Activated naive CD8-positive, alpha-beta T cell (primary cell): ENCODE measurements around the gene CIAO2B.
A peak's percentile ranks its signal among the peaks of the same experiment; 100 is the strongest.
"Not testable (repeated sequence)": the region's sequence is repeated elsewhere in the genome, so short reads cannot be mapped to it uniquely, and the experiment has no call there.

Source experiments
- H3K27ac Mint-ChIP-seq: one replicate; pipeline ENCODE4 v1.8.0; 2021; ENCODE audit warnings: mixed read lengths
- H3K27me3 Mint-ChIP-seq: one replicate; pipeline ENCODE4 v1.8.0; 2021; ENCODE audit warnings: mixed read lengths
- H3K36me3 Mint-ChIP-seq: one replicate; pipeline ENCODE4 v1.8.0; 2021; ENCODE audit warnings: mixed read lengths
- H3K4me1 Mint-ChIP-seq: one replicate; pipeline ENCODE4 v1.8.0; 2021; ENCODE audit warnings: low read depth, mixed read lengths
- H3K4me3 Mint-ChIP-seq: one replicate; pipeline ENCODE4 v1.8.0; 2021; ENCODE audit warnings: mild to moderate bottlenecking, mixed read lengths
- H3K9me3 Mint-ChIP-seq: one replicate; pipeline ENCODE4 v1.8.0; 2021; ENCODE audit warnings: low read depth, mixed read lengths

Gene CIAO2B

GRCh38 chr16:66961065-66961744, 27.0 kb upstream of the CIAO2B start, which contains the start of gene CES3:
TSS of gene CES3 (plus strand) at chr16:66961266. CDS start at chr16:66961308, 42 bp downstream.
- Mint-ChIP-seq H3K4me1 (peaks cover 16% of the 10 kb centered on the region), H3K36me3 (no peaks in the 10 kb centered on the region), H3K9me3 (no peaks in the 10 kb centered on the region), H3K4me3 (no peak within 1 kb of the TSS), H3K27ac (no peak within 1 kb of the TSS), H3K27me3 (no peaks in the 10 kb centered on the region)

- no peak overlapping the region for H3K4me3 Mint-ChIP-seq
- H3K36me3 Mint-ChIP-seq: no peaks in the 10 kb centered on the region
- peaks cover 16% of the 10 kb centered on the region for H3K4me1 Mint-ChIP-seq
- H3K27me3 Mint-ChIP-seq: no peaks in the 10 kb centered on the region
- no peak overlapping the region for H3K27ac Mint-ChIP-seq
- H3K9me3 Mint-ChIP-seq: no peaks in the 10 kb centered on the region
These were observed 26.1 kb upstream of the CIAO2B start for GRCh38 chr16:66960270-66960669.

- no peaks in the 10 kb centered on the region for H3K36me3 Mint-ChIP-seq
- peaks cover 16% of the 10 kb centered on the region for H3K4me1 Mint-ChIP-seq
- H3K9me3 Mint-ChIP-seq: no peaks in the 10 kb centered on the region
- H3K4me3 Mint-ChIP-seq: no peak overlapping the region
- H3K27me3 Mint-ChIP-seq: no peaks in the 10 kb centered on the region
- no peak overlapping the region for H3K27ac Mint-ChIP-seq
These were observed 25.5 kb upstream of the CIAO2B start for GRCh38 chr16:66959704-66960161.

GRCh38 chr16:66958857-66959703, 24.9 kb upstream of the CIAO2B start:
- Mint-ChIP-seq H3K36me3 (no peaks in the 10 kb centered on the region), H3K27me3 (peaks cover under 1% of the 10 kb centered on the region), H3K4me3 (no peak overlapping the region), H3K9me3 (no peaks in the 10 kb centered on the region), H3K4me1 (peaks cover 16% of the 10 kb centered on the region), H3K27ac (no peak overlapping the region)

- not testable (repeated sequence) for H3K27ac Mint-ChIP-seq, H3K9me3 Mint-ChIP-seq, H3K4me3 Mint-ChIP-seq, H3K36me3 Mint-ChIP-seq
- Mint-ChIP-seq H3K4me1 (peaks cover 13% of the 10 kb centered on the region), H3K27me3 (peaks cover 18% of the 10 kb centered on the region)
These were observed 21.9 kb upstream of the CIAO2B start for GRCh38 chr16:66956154-66956457.

GRCh38 chr16:66955363-66956153, 21.4 kb upstream of the CIAO2B start:
- H3K9me3 Mint-ChIP-seq, H3K27ac Mint-ChIP-seq, H3K36me3 Mint-ChIP-seq, H3K4me3 Mint-ChIP-seq: not testable (repeated sequence)
- peaks cover 19% of the 10 kb centered on the region for H3K27me3 Mint-ChIP-seq
- H3K4me1 Mint-ChIP-seq: peaks cover 11% of the 10 kb centered on the region

- peaks cover 28% of the 10 kb centered on the region for H3K27me3 Mint-ChIP-seq
These were observed 20.0 kb upstream of the CIAO2B start for GRCh38 chr16:66954097-66954659.

GRCh38 chr16:66953462-66954096, 19.4 kb upstream of the CIAO2B start:
- Mint-ChIP-seq H3K36me3 (no peaks in the 10 kb centered on the region), H3K9me3 (no peaks in the 10 kb centered on the region), H3K27ac (no peak overlapping the region), H3K4me1 (peaks cover 6% of the 10 kb centered on the region), H3K4me3 (no peak overlapping the region), H3K27me3 (peaks cover 28% of the 10 kb centered on the region)

More at GRCh38 chr16:66954097-66954659, 20.0 kb upstream of the CIAO2B start:
- H3K36me3 Mint-ChIP-seq: no peaks in the 10 kb centered on the region
- H3K4me1 Mint-ChIP-seq: peaks cover 9% of the 10 kb centered on the region
- H3K27ac Mint-ChIP-seq: no peak overlapping the region
- H3K9me3 Mint-ChIP-seq: no peaks in the 10 kb centered on the region
- H3K4me3 Mint-ChIP-seq: no peak overlapping the region

- Mint-ChIP-seq H3K36me3 (no peaks in the 10 kb centered on the region), H3K4me1 (peaks cover 10% of the 10 kb centered on the region), H3K27ac (no peak overlapping the region), H3K4me3 (no peak overlapping the region), H3K9me3 (no peaks in the 10 kb centered on the region), H3K27me3 (peaks cover 28% of the 10 kb centered on the region)
These were observed 18.4 kb upstream of the CIAO2B start for GRCh38 chr16:66952430-66953110.

- peaks cover 28% of the 10 kb centered on the region for H3K27me3 Mint-ChIP-seq
- no peak overlapping the region for H3K4me3 Mint-ChIP-seq
- H3K36me3 Mint-ChIP-seq: no peaks in the 10 kb centered on the region
- no peaks in the 10 kb centered on the region for H3K9me3 Mint-ChIP-seq
- no peak overlapping the region for H3K27ac Mint-ChIP-seq
- peaks cover 17% of the 10 kb centered on the region for H3K4me1 Mint-ChIP-seq
These were observed 17.0 kb upstream of the CIAO2B start for GRCh38 chr16:66950971-66951790.

GRCh38 chr16:66950437-66950836, 16.2 kb upstream of the CIAO2B start:
- Mint-ChIP-seq H3K4me1 (peaks cover 17% of the 10 kb centered on the region), H3K9me3 (no peaks in the 10 kb centered on the region), H3K4me3 (peak overlapping the region; percentile 25), H3K27me3 (peaks cover 28% of the 10 kb centered on the region), H3K27ac (no peak overlapping the region), H3K36me3 (no peaks in the 10 kb centered on the region)

- Mint-ChIP-seq H3K9me3 (no peaks in the 10 kb centered on the region), H3K27me3 (peaks cover 28% of the 10 kb centered on the region), H3K36me3 (no peaks in the 10 kb centered on the region), H3K4me3 (no peak overlapping the region), H3K4me1 (peaks cover 17% of the 10 kb centered on the region), H3K27ac (no peak overlapping the region)
These were observed 15.3 kb upstream of the CIAO2B start for GRCh38 chr16:66949472-66949871.

GRCh38 chr16:66948837-66949225, 14.6 kb upstream of the CIAO2B start:
- H3K4me1 Mint-ChIP-seq: peaks cover 17% of the 10 kb centered on the region
- H3K9me3 Mint-ChIP-seq: no peaks in the 10 kb centered on the region
- H3K27ac Mint-ChIP-seq: no peak overlapping the region
- no peaks in the 10 kb centered on the region for H3K36me3 Mint-ChIP-seq
- peaks cover 25% of the 10 kb centered on the region for H3K27me3 Mint-ChIP-seq
- H3K4me3 Mint-ChIP-seq: peak overlapping the region; percentile 91
